GM13977 (cell line): ENCODE data around the gene SH3RF3.

ENCODE experiments used
- DNase-seq: peaks from one replicate; pipeline ENCODE4 v3.0.0; 2012; ENCODE audit warnings: low spot score
- in situ Hi-C: fragments of 300-500 bp; cut with MboI; formaldehyde crosslinking; loops from one replicate; pipeline ENCODE4 v1.12.0; 2022; ENCODE audit warnings: low sequenced_read_pairs, low pct_unique_long_range_greater_than_20kb, mixed read lengths, inconsistent platforms; ENCODE audit not compliant: unreplicated experiment
- TF ChIP-seq, protein P1 (sequence below): IDR thresholded peaks from 2 replicates; pipeline ENCODE4 v1.5.1; 2012; ENCODE audit warnings: mild to moderate bottlenecking, control low read depth; ENCODE audit not compliant: insufficient read depth; ENCODE audit errors: extremely low read depth, missing control alignments

SH3RF3 gene

GRCh38 chr2:109200616-109201464, 71.8 kb downstream of the SH3RF3 start:
- no peak for DNase-seq
- TF ChIP-seq, protein P1, sequence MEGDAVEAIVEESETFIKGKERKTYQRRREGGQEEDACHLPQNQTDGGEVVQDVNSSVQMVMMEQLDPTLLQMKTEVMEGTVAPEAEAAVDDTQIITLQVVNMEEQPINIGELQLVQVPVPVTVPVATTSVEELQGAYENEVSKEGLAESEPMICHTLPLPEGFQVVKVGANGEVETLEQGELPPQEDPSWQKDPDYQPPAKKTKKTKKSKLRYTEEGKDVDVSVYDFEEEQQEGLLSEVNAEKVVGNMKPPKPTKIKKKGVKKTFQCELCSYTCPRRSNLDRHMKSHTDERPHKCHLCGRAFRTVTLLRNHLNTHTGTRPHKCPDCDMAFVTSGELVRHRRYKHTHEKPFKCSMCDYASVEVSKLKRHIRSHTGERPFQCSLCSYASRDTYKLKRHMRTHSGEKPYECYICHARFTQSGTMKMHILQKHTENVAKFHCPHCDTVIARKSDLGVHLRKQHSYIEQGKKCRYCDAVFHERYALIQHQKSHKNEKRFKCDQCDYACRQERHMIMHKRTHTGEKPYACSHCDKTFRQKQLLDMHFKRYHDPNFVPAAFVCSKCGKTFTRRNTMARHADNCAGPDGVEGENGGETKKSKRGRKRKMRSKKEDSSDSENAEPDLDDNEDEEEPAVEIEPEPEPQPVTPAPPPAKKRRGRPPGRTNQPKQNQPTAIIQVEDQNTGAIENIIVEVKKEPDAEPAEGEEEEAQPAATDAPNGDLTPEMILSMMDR, result no peak
- in situ Hi-C loops, result no loop called here

DNA sequence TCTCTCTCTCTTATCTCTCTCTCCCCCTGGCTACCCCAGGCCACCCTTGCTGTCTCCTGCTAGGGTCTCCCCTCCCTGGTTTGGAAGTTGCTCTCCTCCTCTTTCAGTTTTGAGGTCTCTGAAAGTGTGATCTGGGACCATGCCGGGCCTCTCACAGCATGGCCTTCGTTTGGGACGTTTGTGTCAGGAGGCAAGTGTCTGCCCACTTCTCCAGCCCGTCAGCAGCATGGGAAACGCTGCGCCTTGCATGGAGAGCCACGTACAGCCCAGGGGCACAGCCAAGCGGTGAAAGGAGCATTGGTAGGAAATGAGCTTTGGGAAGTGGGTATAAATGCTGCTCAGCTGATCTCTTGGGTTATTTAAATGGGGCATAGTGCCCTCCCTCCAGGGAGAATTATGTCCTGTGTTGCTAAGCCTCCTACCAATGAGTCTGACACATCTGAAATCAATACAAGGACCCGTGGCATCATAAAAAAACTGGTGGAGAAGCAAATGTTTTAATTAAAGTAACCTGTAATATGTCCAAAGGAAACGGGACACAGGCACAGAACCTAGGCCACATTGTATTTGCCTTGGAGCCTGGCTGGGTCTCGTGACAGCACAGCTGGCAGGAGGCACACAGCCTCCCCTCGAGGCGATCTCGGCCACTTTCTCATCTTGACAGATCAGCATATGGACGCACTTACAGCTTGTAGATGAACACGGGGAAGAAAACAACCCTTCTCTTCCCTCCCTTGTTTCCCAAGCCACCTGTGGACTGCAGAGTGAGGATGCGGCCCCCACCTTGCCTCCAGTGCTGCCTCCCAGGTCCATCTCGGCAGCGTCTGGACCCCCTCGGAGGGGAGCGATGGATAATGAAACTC, 72.7 kb downstream of the SH3RF3 start:
- in situ Hi-C loops, result no loop called here
- TF ChIP-seq, protein P1, result no peak
- DNase-seq, result no peak

- no peak for DNase-seq
- TF ChIP-seq, protein P1, result no peak
- in situ Hi-C loops, result no loop called here
These were observed 73.5 kb downstream of the SH3RF3 start for GRCh38 chr2:109202486-109202885.

DNA sequence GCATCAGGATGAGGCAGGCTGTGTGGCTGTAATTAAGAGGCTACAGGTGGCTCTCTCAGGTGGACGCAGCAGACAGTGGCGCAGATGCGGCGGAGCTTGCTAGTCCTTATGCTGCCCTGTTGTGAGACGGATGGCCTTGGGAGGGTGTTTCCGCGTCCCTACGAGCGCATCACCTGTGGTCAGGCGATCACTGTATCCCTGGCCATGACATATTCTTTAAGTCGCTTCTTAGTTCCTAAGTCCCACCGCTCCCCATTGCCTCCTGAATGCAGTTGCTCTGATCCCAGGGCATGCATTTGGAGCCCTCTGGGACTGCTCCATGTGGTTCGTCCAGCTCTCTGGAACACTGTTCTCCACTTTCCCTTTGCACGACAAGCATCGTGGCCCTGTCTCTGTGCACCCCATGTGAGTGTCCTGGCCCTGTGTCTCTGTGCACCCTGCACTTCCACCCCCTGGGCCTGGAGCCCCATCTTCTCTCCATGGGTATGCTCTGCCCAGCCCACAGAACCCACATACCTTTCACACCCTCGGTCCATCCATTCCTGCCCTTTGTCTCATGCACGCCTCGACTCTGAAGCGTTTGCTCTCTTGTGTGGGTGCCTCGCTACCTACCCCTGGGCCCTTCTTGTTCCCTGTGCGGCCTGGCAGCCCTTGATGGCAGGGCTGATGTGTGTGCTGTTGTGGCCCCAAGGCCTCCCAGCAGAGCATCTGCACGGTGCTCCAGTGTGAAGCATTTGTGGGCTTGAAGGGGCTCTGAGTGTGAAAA, 74.4 kb downstream of the SH3RF3 start:
- TF ChIP-seq, protein P1, result no peak
- no peak for DNase-seq
- in situ Hi-C loops, result no loop called here

DNA sequence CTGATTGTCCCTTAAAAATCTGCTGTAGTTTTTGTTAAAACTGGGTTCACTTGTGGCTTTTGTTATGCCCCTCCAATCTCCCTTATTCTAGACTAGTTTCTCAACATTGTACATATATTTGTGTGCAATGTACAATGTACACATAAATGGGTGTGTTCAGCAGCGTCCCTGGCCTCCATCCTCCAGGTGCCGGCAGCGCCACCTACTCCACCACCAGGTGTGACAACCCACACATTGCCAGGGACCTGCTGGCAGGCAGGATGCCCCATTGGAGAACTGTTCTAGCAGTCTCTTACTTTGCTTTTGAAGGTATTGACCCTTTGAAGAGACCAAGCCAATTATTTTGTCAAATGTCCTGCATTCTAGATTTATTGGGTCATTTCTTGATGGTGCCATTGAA, 75.4 kb downstream of the SH3RF3 start:
- TF ChIP-seq, protein P1, result no peak
- no peak for DNase-seq
- in situ Hi-C loops, result no loop called here

DNA sequence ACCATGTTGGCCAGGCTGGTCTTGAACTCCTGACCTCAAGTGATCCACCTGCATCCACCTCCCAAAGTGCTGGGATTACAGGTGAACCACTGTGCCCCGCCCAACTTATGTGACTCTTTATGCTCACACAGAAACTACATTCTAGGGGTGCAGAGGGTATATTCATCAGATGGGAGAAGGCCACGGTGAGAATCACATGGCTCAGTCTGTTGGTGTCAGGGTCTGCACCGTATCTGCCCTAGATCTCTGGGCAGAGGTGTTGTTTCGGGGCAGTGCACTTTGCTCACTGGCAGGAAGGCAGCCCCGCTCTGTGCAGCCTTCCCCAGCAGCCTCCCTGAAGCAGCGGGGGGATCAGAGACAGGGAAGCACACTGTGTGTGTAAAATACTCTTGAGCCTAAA, 76.4 kb downstream of the SH3RF3 start:
- in situ Hi-C loops, result no loop called here
- TF ChIP-seq, protein P1, result no peak
- no peak for DNase-seq
